OCI-LY1 (cell line): ENCODE measurements around the gene NKTR.

ENCODE experiments used
- H2AFZ ChIP-seq: fragments of 200-600 bp; sonication (generic), shearing (Covaris generic); 2 replicates; pipeline ENCODE4 v1.6.0; 2014; ENCODE audit warnings: antibody characterized with exemption, mild to moderate bottlenecking, low read length
- H3F3A ChIP-seq: fragments of 200-600 bp; sonication (generic), shearing (Covaris generic); 2 replicates; pipeline ENCODE4 v1.6.0; 2014; ENCODE audit warnings: mild to moderate bottlenecking, antibody characterized with exemption, low read length, moderate library complexity; ENCODE audit not compliant: insufficient read depth
- H3K27ac ChIP-seq: fragments of 200-600 bp; sonication (generic); 2 replicates; pipeline ENCODE4 v1.5.1; 2014; ENCODE audit warnings: low read length, mixed run types, mild to moderate bottlenecking, low read depth; ENCODE audit not compliant: poor library complexity, severe bottlenecking
- H3K27me3 ChIP-seq: fragments of 200-600 bp; sonication (generic); 2 replicates; pipeline ENCODE4 v1.6.0; 2014; ENCODE audit warnings: antibody characterized with exemption, mild to moderate bottlenecking, low read length, moderate library complexity; ENCODE audit not compliant: insufficient read depth
- H3K36me3 ChIP-seq: fragments of 200-600 bp; sonication (generic); 2 replicates; pipeline ENCODE4 v1.6.1; 2014; ENCODE audit warnings: mild to moderate bottlenecking, antibody characterized with exemption, low read length, moderate library complexity, mixed read lengths; ENCODE audit not compliant: insufficient read depth
- H3K4me1 ChIP-seq: fragments of 200-600 bp; sonication (generic); 2 replicates; pipeline ENCODE4 v1.5.1; 2014; ENCODE audit warnings: mild to moderate bottlenecking, low read length, moderate library complexity; ENCODE audit not compliant: insufficient read depth, severe bottlenecking
- H3K4me2 ChIP-seq: fragments of 200-600 bp; sonication (generic), shearing (Covaris generic); 2 replicates; pipeline ENCODE4 v1.6.1; 2014; ENCODE audit warnings: low read length
- H3K4me3 ChIP-seq: fragments of 200-600 bp; sonication (generic); 2 replicates; pipeline ENCODE4 v1.5.1; 2014; ENCODE audit warnings: low read length, low read depth, mild to moderate bottlenecking, mixed read lengths; ENCODE audit not compliant: poor library complexity, severe bottlenecking
- H3K79me2 ChIP-seq: fragments of 200-600 bp; shearing (Covaris generic); 2 replicates; pipeline ENCODE4 v1.6.1; 2016; ENCODE audit warnings: mixed run types, low read length, mixed read lengths; ENCODE audit not compliant: insufficient read depth
- H3K9ac ChIP-seq: fragments of 200-600 bp; sonication (generic), shearing (Covaris generic); 2 replicates; pipeline ENCODE4 v1.6.1; 2014; ENCODE audit warnings: mild to moderate bottlenecking, low read length, mixed read lengths
- H3K9me2 ChIP-seq: fragments of 200-600 bp; sonication (generic), shearing (Covaris generic); 2 replicates; pipeline ENCODE4 v1.6.1; 2014; ENCODE audit warnings: low read depth, mild to moderate bottlenecking, low read length, mixed read lengths
- H3K9me3 ChIP-seq: fragments of 200-600 bp; shearing (Covaris generic); 2 replicates; pipeline ENCODE4 v1.6.1; 2014; ENCODE audit warnings: low read length, mixed read lengths
- H4K20me1 ChIP-seq: fragments of 200-600 bp; sonication (generic), shearing (Covaris generic); 2 replicates; pipeline ENCODE4 v1.6.0; 2016; ENCODE audit warnings: mild to moderate bottlenecking, low read length; ENCODE audit not compliant: insufficient read depth
- CTCF ChIP-seq: fragments of 200-600 bp; sonication (generic), shearing (Covaris generic); IDR thresholded peaks from 2 replicates; pipeline ENCODE4 v1.5.1; 2017; ENCODE audit warnings: mild to moderate bottlenecking, antibody characterized with exemption, low read length, moderate library complexity, mixed read lengths
- EZH2 ChIP-seq: fragments of 200-600 bp; sonication (generic), shearing (Covaris generic); IDR thresholded peaks from 2 replicates; pipeline ENCODE4 v1.8.0; 2017; ENCODE audit warnings: borderline replicate concordance, mixed run types, mild to moderate bottlenecking, antibody characterized with exemption, low read length, moderate library complexity, mixed read lengths

NKTR gene

GRCh38 chr3:42667523-42668412 lies 67.3 kb downstream of the NKTR start:
- Histone ChIP-seq H3K36me3 (no peaks in the 10 kb centered on the region), H3K4me3 (no peak overlapping the region), H2AFZ (no peak overlapping the region), H3K4me1 (peaks cover 12% of the 10 kb centered on the region), H3K27me3 (no peaks in the 10 kb centered on the region), H3K79me2 (no peaks in the 10 kb centered on the region), H3K4me2 (no peak overlapping the region), H3K27ac (no peak overlapping the region), H3F3A (no peaks in the 10 kb centered on the region), H3K9ac (no peak overlapping the region), H3K9me2 (no peaks in the 10 kb centered on the region), H4K20me1 (no peaks in the 10 kb centered on the region), H3K9me3 (no peaks in the 10 kb centered on the region)
- TF ChIP-seq EZH2 (no peak), CTCF (no peak)

GRCh38 chr3:42668413-42668760 lies 67.9 kb downstream of the NKTR start:
- no peaks in the 10 kb centered on the region for H3K36me3 ChIP-seq
- no peaks in the 10 kb centered on the region for H3K9me2 ChIP-seq
- H3K79me2 ChIP-seq, result no peaks in the 10 kb centered on the region
- no peaks in the 10 kb centered on the region for H3K27me3 ChIP-seq
- H3K9ac ChIP-seq, result no peak overlapping the region
- H3K4me2 ChIP-seq, result no peak overlapping the region
- H2AFZ ChIP-seq, result no peak overlapping the region
- peaks cover 12% of the 10 kb centered on the region for H3K4me1 ChIP-seq
- no peaks in the 10 kb centered on the region for H3K9me3 ChIP-seq
- H3K4me3 ChIP-seq, result no peak overlapping the region
- no peak overlapping the region for H3K27ac ChIP-seq
- no peaks in the 10 kb centered on the region for H3F3A ChIP-seq
- TF ChIP-seq CTCF (no peak), EZH2 (no peak)
- H4K20me1 ChIP-seq, result no peaks in the 10 kb centered on the region

DNA sequence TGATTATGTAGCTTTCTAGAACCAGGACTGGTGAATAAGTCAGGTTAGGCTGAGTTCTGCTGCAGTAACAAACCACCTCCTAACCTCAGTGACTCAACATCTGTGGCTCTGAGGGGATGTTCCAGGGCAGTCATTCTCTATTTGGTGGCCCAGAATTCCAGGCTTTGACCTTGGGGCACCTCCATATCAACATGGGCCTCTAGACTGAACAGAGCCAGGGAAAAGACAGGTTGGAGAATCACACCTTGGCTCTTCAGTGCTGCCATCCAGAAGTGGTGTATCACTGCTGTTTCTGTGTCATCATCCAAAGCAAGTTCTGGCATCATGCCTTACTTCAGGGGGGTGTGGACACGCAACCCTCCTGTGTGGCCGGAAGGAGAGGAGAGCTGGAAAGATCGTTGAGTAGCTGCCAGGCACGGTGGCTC lies 68.3 kb downstream of the NKTR start:
- Histone ChIP-seq H2AFZ (no peak overlapping the region), H4K20me1 (no peaks in the 10 kb centered on the region), H3K4me2 (no peak overlapping the region), H3K79me2 (no peaks in the 10 kb centered on the region), H3K9me3 (no peaks in the 10 kb centered on the region), H3K4me1 (peaks cover 9% of the 10 kb centered on the region), H3K9ac (no peak overlapping the region), H3K36me3 (no peaks in the 10 kb centered on the region), H3K4me3 (no peak overlapping the region), H3K9me2 (no peaks in the 10 kb centered on the region), H3K27ac (no peak overlapping the region), H3K27me3 (no peaks in the 10 kb centered on the region), H3F3A (no peaks in the 10 kb centered on the region)
- TF ChIP-seq EZH2, result no peak
- no peak for TF ChIP-seq CTCF
